Measurements from ENCODE around the gene NAV2. TPM values are rescaled to one million over a fixed set of nuclear protein-coding genes. Genes with fewer than 3 reads are reported as not detected.

The NAV2 gene
- total RNA-seq, 4 donors from 2014 or later = 9.6 to 40.0 (median 23.1) TPM

DNA sequence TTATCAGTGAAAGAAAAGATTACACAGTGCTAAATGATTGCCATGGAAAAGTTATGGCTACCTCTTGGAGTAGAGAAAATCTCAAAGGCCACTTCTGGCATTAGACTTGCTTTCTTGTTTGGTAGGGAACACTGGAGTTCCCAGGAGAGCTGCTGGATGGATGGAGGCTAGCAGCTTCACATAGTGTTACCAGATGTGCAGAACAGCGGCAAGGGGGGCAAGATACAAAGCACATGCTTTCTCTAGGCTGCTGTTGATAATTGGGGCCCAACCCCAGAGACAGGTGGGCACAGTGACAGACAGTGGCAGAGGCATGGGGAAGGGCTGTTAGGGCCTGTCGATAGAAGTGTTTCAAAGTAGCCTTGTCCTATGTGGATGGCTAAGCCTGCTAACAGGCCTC, 352.8 kb downstream of the NAV2 start:
- in situ Hi-C loops (cut with MboI; ENCODE audit: low pct_ligation_motif_present in 1 of 4, low pct_unique_long_range_greater_than_20kb in 1 of 4, low sequenced_read_pairs in 3 of 4) = no loop called here
- Histone ChIP-seq H3K4me1 (no peaks in the 10 kb centered on the region), H3K27me3 (no peaks in the 10 kb centered on the region), H3K36me3 (no peaks in the 10 kb centered on the region), H3K27ac (no peak overlapping the region), H3K9me3 (no peaks in the 10 kb centered on the region), H3K4me3 (no peak overlapping the region)
- intact Hi-C loops (cut with DNase I; ENCODE audit: low total_unique reads) = no loop called here
- 93% methylated on average over 2 of the region's 2 CpGs; no CpG with 5 or more reads in 1 of the 2 donors for WGBS, 2 donors (ENCODE audit: low coverage in 1 of 2)
- TF ChIP-seq, protein P1, sequence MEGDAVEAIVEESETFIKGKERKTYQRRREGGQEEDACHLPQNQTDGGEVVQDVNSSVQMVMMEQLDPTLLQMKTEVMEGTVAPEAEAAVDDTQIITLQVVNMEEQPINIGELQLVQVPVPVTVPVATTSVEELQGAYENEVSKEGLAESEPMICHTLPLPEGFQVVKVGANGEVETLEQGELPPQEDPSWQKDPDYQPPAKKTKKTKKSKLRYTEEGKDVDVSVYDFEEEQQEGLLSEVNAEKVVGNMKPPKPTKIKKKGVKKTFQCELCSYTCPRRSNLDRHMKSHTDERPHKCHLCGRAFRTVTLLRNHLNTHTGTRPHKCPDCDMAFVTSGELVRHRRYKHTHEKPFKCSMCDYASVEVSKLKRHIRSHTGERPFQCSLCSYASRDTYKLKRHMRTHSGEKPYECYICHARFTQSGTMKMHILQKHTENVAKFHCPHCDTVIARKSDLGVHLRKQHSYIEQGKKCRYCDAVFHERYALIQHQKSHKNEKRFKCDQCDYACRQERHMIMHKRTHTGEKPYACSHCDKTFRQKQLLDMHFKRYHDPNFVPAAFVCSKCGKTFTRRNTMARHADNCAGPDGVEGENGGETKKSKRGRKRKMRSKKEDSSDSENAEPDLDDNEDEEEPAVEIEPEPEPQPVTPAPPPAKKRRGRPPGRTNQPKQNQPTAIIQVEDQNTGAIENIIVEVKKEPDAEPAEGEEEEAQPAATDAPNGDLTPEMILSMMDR (IDR thresholded peaks at IDR 0.05) = no peak
- no peak for TF ChIP-seq POLR2AphosphoS5 (IDR thresholded peaks at IDR 0.05)
- no peak for TF ChIP-seq POLR2A (IDR thresholded peaks at IDR 0.05)
- no peak for TF ChIP-seq EP300 (IDR thresholded peaks at IDR 0.05; ENCODE audit: low read depth)
- no peak for DNase-seq

DNA sequence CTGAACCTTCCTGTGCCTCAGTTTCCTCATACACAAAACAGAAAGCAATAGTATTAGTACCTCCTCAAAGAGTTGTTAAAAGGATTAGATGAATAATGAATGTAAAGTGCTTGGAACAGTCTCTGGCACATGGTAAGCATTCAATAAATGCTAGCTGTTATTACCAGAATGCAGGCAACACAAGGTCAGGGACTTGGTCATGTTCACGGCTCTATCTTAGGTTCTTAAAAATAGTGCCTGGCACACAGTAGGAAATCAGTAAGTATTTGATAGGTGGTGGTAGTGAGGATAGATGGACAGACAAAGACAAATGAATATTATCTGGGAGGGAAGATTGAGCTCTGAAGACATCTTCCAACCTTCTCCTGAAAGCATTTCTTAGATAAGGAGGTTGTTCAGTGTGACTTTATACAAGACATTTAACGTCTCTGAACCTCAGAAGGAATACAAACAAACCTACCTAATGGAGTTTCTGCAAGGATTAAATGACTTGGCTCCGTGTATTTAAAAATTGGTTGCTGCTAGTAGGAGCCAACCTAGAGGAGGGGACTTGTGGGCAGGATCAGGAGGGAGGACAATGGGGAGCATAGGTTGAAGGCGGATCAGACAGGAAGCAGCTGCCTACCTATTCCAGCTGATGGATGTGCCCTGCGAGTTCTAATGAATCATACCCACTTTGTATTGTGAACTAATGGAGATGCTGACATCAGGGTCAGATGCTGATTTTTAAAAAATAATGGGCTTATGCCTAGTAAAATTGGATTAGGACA, 353.6 kb downstream of the NAV2 start:
- Histone ChIP-seq H3K9me3 (no peaks in the 10 kb centered on the region), H3K4me1 (no peaks in the 10 kb centered on the region), H3K27ac (no peak overlapping the region), H3K27me3 (no peaks in the 10 kb centered on the region), H3K4me3 (no peak overlapping the region), H3K36me3 (no peaks in the 10 kb centered on the region)
- 86 to 90% methylated on average over 2 to 5 of the region's 5 CpGs for WGBS, 2 donors (ENCODE audit: low coverage in 1 of 2)
- intact Hi-C loops (cut with DNase I; ENCODE audit: low total_unique reads) = no loop called here
- no peak for TF ChIP-seq EP300 (IDR thresholded peaks at IDR 0.05; ENCODE audit: low read depth)
- TF ChIP-seq POLR2AphosphoS5 (IDR thresholded peaks at IDR 0.05) = no peak
- TF ChIP-seq, protein P1 (IDR thresholded peaks at IDR 0.05) = no peak
- TF ChIP-seq POLR2A (IDR thresholded peaks at IDR 0.05) = no peak
- in situ Hi-C loops (cut with MboI; ENCODE audit: low pct_ligation_motif_present in 1 of 4, low pct_unique_long_range_greater_than_20kb in 1 of 4, low sequenced_read_pairs in 3 of 4) = no loop called here
- DNase-seq = no peak

DNA sequence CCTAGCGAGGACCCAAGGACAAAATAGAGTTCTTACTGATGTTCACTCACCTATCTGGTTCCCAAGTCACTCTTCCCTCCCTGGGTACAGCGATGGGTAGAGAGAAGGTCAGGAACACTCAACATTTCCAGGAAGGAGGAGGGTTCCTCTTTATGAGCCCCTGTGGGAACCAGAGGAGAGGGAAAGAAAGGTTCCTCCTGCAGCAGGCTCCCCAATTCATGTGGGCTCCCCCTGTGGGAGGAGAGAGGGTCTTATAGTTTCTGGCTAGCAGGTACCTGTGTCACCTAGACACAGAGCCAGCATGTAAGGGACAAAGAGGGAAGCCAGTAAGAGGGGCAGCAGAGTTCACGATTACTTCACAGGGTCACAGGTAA, 354.1 kb downstream of the NAV2 start:
- intact Hi-C loops (cut with DNase I; ENCODE audit: low total_unique reads) = no loop called here
- Histone ChIP-seq H3K4me3 (no peak overlapping the region), H3K9me3 (no peaks in the 10 kb centered on the region), H3K4me1 (no peaks in the 10 kb centered on the region), H3K36me3 (no peaks in the 10 kb centered on the region), H3K27ac (no peak overlapping the region), H3K27me3 (no peaks in the 10 kb centered on the region)
- 87 to 90% methylated on average over 2 to 3 of the region's 3 CpGs for WGBS, 2 donors (ENCODE audit: low coverage in 1 of 2)
- TF ChIP-seq EP300 (IDR thresholded peaks at IDR 0.05; ENCODE audit: low read depth) = no peak
- in situ Hi-C loops (cut with MboI; ENCODE audit: low pct_ligation_motif_present in 1 of 4, low pct_unique_long_range_greater_than_20kb in 1 of 4, low sequenced_read_pairs in 3 of 4) = no loop called here
- DNase-seq = no peak

DNA sequence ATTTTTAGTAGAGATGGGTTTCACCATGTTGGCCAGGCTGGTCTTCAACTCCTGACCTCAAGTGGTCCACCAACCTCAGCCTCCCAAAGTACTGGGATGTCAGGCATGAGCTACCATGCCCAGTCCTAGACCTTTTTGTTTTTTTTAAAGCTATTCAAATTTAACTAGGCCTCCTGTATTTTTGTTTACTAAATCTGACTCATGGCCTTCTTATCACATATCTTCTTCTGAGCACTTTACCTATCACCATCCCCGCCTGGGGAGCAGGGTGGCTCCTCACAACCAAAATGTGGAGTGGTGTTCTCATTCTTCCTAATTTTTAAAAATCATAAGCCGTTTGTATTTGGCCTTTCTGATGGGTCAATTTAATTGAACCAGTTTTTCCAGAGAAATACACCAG, 355.0 kb downstream of the NAV2 start:
- no peaks in the 10 kb centered on the region for H3K36me3 ChIP-seq
- no peak for DNase-seq
- H3K4me1 ChIP-seq = no peaks in the 10 kb centered on the region
- no peaks in the 10 kb centered on the region for H3K27me3 ChIP-seq
- intact Hi-C loops (cut with DNase I; ENCODE audit: low total_unique reads) (no loop called here), in situ Hi-C loops (cut with MboI; ENCODE audit: low pct_ligation_motif_present in 1 of 4, low pct_unique_long_range_greater_than_20kb in 1 of 4, low sequenced_read_pairs in 3 of 4) (no loop called here)
- WGBS, 2 donors (ENCODE audit: low coverage in 1 of 2) = 81 to 85% methylated on average over 2 of the region's 2 CpGs
- no peak overlapping the region for H3K4me3 ChIP-seq
- TF ChIP-seq EP300 (IDR thresholded peaks at IDR 0.05; ENCODE audit: low read depth) (no peak), POLR2AphosphoS5 (IDR thresholded peaks at IDR 0.05) (no peak), POLR2A (IDR thresholded peaks at IDR 0.05) (no peak)
- TF ChIP-seq, protein P1 (IDR thresholded peaks at IDR 0.05) = no peak
- no peak overlapping the region for H3K27ac ChIP-seq
- H3K9me3 ChIP-seq = no peaks in the 10 kb centered on the region

DNA sequence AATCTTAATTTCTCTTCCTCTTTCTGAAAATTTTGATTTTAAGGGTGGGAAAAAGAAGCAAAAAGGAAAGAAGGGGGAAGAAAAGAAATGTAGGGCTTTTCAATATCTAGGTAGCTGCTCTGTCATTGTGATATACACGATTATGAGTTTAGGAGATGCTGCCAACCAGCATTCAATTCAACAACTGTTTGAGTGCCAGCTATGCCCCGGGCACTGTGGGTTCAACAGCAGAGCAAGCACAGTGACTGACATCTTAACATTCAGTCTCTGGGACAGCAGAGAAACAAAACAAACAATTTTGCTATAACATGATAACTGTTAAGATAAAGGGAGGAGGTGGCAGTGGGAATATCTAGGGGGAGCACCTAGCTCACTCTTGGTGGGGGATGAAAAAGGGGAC, 356.1 kb downstream of the NAV2 start:
- no peak overlapping the region for H3K4me3 ChIP-seq
- TF ChIP-seq EP300 (IDR thresholded peaks at IDR 0.05; ENCODE audit: low read depth) (no peak), POLR2A (IDR thresholded peaks at IDR 0.05) (no peak), POLR2AphosphoS5 (IDR thresholded peaks at IDR 0.05) (no peak)
- TF ChIP-seq, protein P1 (IDR thresholded peaks at IDR 0.05) = no peak
- in situ Hi-C loops (cut with MboI; ENCODE audit: low pct_ligation_motif_present in 1 of 4, low pct_unique_long_range_greater_than_20kb in 1 of 4, low sequenced_read_pairs in 3 of 4) (no loop called here), intact Hi-C loops (cut with DNase I; ENCODE audit: low total_unique reads) (no loop called here)
- DNase-seq = no peak
- H3K27me3 ChIP-seq = no peaks in the 10 kb centered on the region
- no peaks in the 10 kb centered on the region for H3K9me3 ChIP-seq
- H3K27ac ChIP-seq = no peak overlapping the region
- no peaks in the 10 kb centered on the region for H3K36me3 ChIP-seq
- 57 to 70% methylated on average over 2 of the region's 2 CpGs for WGBS, 2 donors (ENCODE audit: low coverage in 1 of 2)
- H3K4me1 ChIP-seq = no peaks in the 10 kb centered on the region

Data from transverse colon (tissue), 4 donors.